GM18511 (cell line): ENCODE results near the gene PRR23E.

Experiments used
- ATAC-seq: cut with Tn5 transposase; IDR thresholded peaks from one replicate; pipeline ENCODE4 v1.9.1; 2021; ENCODE audit warnings: mild to moderate bottlenecking, moderate library complexity; ENCODE audit not compliant: unreplicated experiment

Gene PRR23E

GRCh38 chr3:127164615-127165014, 28.3 kb upstream of the PRR23E start:
- no peak for ATAC-seq

- ATAC-seq, result no peak
Observed at GRCh38 chr3:127165036-127165435, 27.9 kb upstream of the PRR23E start.

- ATAC-seq, result no peak
Observed at GRCh38 chr3:127165694-127166485, 27.0 kb upstream of the PRR23E start.

- no peak for ATAC-seq
Observed at GRCh38 chr3:127166501-127167065, 26.3 kb upstream of the PRR23E start.

GRCh38 chr3:127167315-127168043, 25.5 kb upstream of the PRR23E start:
- ATAC-seq, result no peak

- no peak for ATAC-seq
Observed at GRCh38 chr3:127168271-127168670, 24.7 kb upstream of the PRR23E start.

- no peak for ATAC-seq
Observed at GRCh38 chr3:127170814-127171213, 22.1 kb upstream of the PRR23E start.

GRCh38 chr3:127171320-127171719, 21.6 kb upstream of the PRR23E start:
- no peak for ATAC-seq

GRCh38 chr3:127171721-127172120, 21.2 kb upstream of the PRR23E start:
- no peak for ATAC-seq

GRCh38 chr3:127172211-127172610, 20.7 kb upstream of the PRR23E start:
- no peak for ATAC-seq

GRCh38 chr3:127172781-127173515, 20.0 kb upstream of the PRR23E start:
- no peak for ATAC-seq

- ATAC-seq, result no peak
Observed at GRCh38 chr3:127173516-127174166, 19.3 kb upstream of the PRR23E start.

- ATAC-seq, result no peak
Observed at GRCh38 chr3:127174284-127174683, 18.6 kb upstream of the PRR23E start.

GRCh38 chr3:127174715-127175140, 18.2 kb upstream of the PRR23E start:
- no peak for ATAC-seq

GRCh38 chr3:127175272-127175671, 17.7 kb upstream of the PRR23E start:
- no peak for ATAC-seq

- ATAC-seq, result no peak
Observed at GRCh38 chr3:127177226-127177625, 15.7 kb upstream of the PRR23E start.

GRCh38 chr3:127180859-127181258, 12.1 kb upstream of the PRR23E start:
- no peak for ATAC-seq

GRCh38 chr3:127182431-127182830, 10.5 kb upstream of the PRR23E start:
- ATAC-seq, result no peak

GRCh38 chr3:127182848-127183714, 9.8 kb upstream of the PRR23E start:
- no peak for ATAC-seq
